ENCODE measurements around the gene IRF8. TPM values are rescaled to one million over a fixed set of nuclear protein-coding genes. Genes with fewer than 3 reads are reported as not detected.

Gene IRF8
- total RNA-seq, 1 experiment from 2014 or later: 0.28 TPM

DNA sequence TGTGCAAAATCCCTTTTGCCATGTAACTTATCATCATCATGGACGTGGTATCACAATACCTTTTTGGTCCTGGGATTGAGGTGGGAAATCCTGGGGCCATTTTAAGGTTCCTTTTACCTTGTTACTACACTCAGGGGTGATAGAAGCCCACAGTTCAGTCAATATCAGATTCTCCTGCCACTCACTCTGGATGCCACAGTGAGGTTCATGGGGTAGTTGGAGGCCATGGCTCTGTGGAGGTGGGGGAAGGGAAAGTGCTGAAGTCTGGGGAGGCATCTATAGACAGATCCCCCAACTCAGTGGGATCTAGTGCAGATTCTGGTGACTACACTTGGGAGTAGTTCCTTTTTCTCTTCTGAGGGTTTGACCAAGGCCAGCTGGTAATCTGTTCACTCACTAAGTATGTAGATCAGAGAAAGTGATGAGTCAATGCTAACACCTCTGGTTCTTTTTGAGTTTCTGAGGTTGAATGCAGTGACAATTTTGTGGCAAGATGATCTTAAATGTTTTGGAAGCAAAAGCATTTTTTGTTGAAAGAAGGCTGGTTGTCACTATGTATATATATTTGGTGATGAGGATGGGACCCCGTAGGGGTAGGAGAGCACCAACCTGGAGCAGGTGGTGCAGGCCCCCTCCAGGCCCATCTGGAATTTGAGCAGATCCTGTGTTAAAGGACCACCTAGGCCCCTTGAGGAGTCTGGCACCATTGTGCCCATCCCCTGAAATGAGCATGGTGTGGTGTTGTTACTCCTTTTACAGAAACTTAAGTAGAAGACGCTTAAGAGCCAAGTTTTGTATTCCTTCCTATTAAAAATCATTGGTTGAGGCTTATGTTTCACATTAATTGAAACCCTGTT lies 18.8 kb upstream of the IRF8 start:
- no peaks in the 10 kb centered on the region; a peak in 1 of 7 replicates for H3K36me3 Mint-ChIP-seq (ENCODE audit: insufficient read depth in 1 of 3, low read depth in 3 of 3)

More for the DNA sequence above, 18.8 kb upstream of the IRF8 start:
- H3K56ac ChIP-seq (ENCODE audit: insufficient read length, low read depth, low read length): no peak overlapping the region
- H3K27ac ChIP-seq (ENCODE audit: insufficient read length, low read depth, low read length): no peak overlapping the region
- Mint-ChIP-seq H3K4me1 (no peaks in the 10 kb centered on the region), H3K9me3 (no peaks in the 10 kb centered on the region), H3K27me3 (ENCODE audit: low read depth) (peaks cover 63% of the 10 kb centered on the region), H3K4me3 (no peak overlapping the region), H3K27ac (no peak overlapping the region)
- no peak overlapping the region for H3K23ac ChIP-seq (ENCODE audit: insufficient read length, low read depth, low read length)
- no peaks in the 10 kb centered on the region for H3K9me3 ChIP-seq (ENCODE audit: control insufficient read depth, low read depth, low read length)
- no peak overlapping the region for H3K18ac ChIP-seq (ENCODE audit: insufficient read length, low read depth, low read length)
- H2AK5ac ChIP-seq (ENCODE audit: insufficient read length, low read length): no peak overlapping the region
- no peak overlapping the region for H2AFZ ChIP-seq (ENCODE audit: low read length)
- H2BK5ac ChIP-seq (ENCODE audit: insufficient read length, low read length): no peak overlapping the region
- no peak overlapping the region for H3T11ph ChIP-seq (ENCODE audit: low read length)
- WGBS (ENCODE audit: extremely low coverage, insufficient read length, low lambda C conversion rate): no CpG with 5 or more reads among the region's 3 CpGs
- H3K79me1 ChIP-seq (ENCODE audit: insufficient read depth, low read depth, low read length, poor library complexity, severe bottlenecking): no peaks in the 10 kb centered on the region
- H4K5ac ChIP-seq (ENCODE audit: insufficient read length, low read depth, low read length): no peak overlapping the region
- no peak overlapping the region for H4K91ac ChIP-seq (ENCODE audit: insufficient read length, low read depth, low read length)
- H3K27me3 ChIP-seq (ENCODE audit: insufficient read depth, low read length): no peaks in the 10 kb centered on the region
- no peak overlapping the region for H3K14ac ChIP-seq (ENCODE audit: insufficient read depth, low read length)
- no peaks in the 10 kb centered on the region for H3K23me2 ChIP-seq (ENCODE audit: insufficient read length, low read depth, low read length, poor library complexity, severe bottlenecking)
- no peak overlapping the region for H3K4ac ChIP-seq (ENCODE audit: low read depth, low read length)
- no peaks in the 10 kb centered on the region for H3K79me2 ChIP-seq (ENCODE audit: insufficient read depth, low read length)
- no peak overlapping the region for H2BK15ac ChIP-seq (ENCODE audit: low read depth, low read length)
- DNase-seq: peak; percentile 12
- no peak overlapping the region for H2BK20ac ChIP-seq (ENCODE audit: low read depth, low read length, poor library complexity, severe bottlenecking)
- H2BK12ac ChIP-seq (ENCODE audit: insufficient read length, low read depth, low read length): no peak overlapping the region
- H2BK120ac ChIP-seq (ENCODE audit: low read depth, low read length, poor library complexity, severe bottlenecking): no peak overlapping the region
- TF ChIP-seq, protein P1, sequence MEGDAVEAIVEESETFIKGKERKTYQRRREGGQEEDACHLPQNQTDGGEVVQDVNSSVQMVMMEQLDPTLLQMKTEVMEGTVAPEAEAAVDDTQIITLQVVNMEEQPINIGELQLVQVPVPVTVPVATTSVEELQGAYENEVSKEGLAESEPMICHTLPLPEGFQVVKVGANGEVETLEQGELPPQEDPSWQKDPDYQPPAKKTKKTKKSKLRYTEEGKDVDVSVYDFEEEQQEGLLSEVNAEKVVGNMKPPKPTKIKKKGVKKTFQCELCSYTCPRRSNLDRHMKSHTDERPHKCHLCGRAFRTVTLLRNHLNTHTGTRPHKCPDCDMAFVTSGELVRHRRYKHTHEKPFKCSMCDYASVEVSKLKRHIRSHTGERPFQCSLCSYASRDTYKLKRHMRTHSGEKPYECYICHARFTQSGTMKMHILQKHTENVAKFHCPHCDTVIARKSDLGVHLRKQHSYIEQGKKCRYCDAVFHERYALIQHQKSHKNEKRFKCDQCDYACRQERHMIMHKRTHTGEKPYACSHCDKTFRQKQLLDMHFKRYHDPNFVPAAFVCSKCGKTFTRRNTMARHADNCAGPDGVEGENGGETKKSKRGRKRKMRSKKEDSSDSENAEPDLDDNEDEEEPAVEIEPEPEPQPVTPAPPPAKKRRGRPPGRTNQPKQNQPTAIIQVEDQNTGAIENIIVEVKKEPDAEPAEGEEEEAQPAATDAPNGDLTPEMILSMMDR (conservative IDR thresholded peaks at IDR 0.05): no peak
- H3K4me1 ChIP-seq (ENCODE audit: insufficient read depth, low read length): no peaks in the 10 kb centered on the region
- no peaks in the 10 kb centered on the region for H4K20me1 ChIP-seq (ENCODE audit: control insufficient read depth, insufficient read depth, insufficient read length)
- no peak overlapping the region for H3K4me2 ChIP-seq (ENCODE audit: insufficient read depth, insufficient read length, low read length)
- no peak overlapping the region for H4K8ac ChIP-seq (replicated peaks; ENCODE audit: insufficient read length, low read depth, low read length)
- H3K9ac ChIP-seq (ENCODE audit: extremely low read depth, insufficient read length, low read length): no peak overlapping the region

All from H9 (cell line).